ENCODE measurements around the gene SCAI.
"Not testable (repeated sequence)": the region's sequence is repeated elsewhere in the genome, so short reads cannot be mapped to it uniquely, and the experiment has no call there.

SCAI gene

DNA sequence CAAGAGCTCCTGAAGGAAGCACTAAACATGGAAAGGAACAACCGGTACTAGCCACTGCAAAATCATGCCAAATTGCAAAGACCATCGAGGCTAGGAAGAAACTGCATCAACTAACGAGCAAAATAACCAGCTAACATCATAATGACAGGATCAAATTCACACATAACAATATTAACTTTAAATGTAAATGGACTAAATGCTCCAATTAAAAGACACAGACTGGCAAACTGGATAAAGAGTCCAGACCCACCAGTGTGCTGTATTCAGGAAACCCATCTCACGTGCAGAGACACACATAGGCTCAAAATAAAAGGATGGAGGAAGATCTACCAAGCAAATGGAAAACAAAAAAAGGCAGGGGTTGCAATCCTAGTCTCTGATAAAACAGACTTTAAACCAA, 131.3 kb downstream of the SCAI start:
- not testable (repeated sequence) for DNase-seq

DNA sequence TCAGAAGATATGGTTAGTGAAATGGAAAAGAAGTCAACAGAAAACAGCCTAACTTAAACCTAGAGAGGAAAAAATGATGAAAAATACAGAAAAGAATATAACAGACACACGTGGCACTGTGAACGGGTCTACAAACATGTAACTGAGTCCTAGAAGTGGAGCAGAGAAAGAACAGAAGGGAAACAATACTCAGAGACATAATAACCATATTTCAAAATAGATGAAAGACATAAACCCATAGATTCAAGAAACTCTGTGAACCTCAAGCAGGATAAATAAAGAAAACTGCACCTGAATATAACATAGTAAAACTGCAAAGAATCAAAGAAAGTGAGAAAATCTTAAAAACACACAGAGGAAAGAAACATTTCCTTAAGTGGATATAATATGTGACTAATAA, 134.7 kb downstream of the SCAI start:
- no peak for DNase-seq

DNA sequence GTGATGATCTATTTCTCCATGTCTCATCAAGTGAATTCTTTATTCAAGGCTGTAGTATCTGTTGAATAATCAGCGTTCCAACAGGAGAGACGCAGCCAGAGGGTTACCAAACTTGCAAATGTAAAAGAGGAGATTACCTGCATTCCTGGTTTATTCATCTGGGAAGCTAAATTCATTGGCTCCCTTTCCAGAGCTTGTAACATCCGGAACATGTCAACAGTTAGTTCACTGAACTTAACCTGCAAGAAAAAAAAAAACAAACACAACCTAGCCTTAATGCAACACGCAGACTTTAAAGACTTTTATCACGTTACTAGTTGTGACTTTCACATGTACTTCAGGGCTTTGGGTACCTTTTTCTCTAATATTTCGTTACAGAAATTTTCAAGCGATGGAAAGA, 140.0 kb downstream of the SCAI start:
- DNase-seq, result no peak

DNA sequence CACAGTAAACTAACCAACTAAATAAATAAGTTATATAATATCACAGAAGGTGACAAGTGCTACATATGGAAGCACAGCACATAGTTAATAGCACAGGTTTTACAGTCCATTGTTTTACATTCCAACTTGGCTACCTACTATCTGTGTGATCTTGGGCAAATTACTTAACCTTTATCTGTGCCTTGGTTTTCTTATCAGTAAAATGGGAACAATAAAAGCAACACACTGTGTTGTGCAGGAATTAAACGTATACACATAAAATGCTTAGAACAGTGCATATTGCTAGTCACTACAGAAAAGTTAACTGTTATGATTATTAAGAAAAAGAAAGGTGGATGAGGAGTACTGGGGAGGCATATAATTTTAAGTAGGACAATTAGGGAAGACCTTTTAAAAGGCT, 159.6 kb downstream of the SCAI start:
- DNase-seq, result no peak

DNA sequence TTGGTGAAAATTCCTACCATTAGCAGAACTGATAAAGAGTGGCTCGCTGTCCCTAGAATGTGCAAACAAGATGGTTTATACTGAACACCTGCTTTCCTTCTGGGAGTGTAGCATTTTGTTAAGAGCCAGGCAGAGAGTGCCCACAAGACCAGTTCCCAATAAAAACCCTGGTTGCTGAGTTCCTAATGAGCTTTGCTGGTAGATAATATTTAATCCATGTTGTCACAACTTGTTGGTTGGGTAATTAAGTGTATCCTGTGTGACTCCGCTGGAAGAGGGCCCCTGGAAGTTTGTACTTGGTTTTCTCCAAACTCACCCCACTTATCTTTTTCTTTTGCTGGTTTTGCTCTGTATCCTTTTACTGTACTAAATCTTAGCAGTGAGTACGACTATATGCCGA, 162.9 kb downstream of the SCAI start:
- no peak for DNase-seq

DNA sequence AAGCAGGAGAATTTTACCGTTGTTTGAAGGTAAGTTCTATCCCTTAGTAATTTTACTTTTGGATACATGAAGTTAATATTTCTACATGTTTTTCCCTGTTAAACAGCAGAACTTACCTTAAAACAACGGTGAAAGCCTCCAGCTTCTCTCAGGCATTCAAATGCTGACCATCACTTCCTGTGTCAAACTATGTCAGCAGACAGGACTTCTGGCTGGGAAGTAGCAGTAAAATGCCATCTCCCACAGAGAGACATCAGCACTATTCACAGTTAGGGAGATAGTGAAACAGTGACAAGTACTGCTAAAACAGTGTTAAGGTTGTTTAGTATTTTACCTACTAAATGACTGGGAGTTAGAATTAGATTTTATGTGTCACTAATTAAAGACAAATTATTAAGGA, 168.2 kb downstream of the SCAI start:
- DNase-seq, result no peak

DNA sequence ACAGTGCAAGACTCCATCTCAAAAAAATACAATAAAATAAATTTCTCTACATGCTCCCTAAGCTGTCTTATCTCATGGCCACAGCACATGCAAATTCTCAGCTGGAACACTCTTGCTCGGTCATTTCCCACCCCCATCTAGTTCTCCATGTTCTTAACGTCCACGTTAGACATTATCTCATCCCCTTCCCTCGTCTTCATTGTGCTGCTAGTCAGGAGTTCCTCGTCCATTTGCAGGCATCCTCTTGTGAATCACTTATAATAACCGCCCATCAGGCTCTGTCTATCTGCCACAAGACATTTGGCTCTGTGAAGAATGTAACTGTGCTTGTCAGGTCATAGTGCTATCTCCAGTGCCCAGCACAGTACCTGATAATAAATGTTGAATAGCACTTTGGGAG, 169.5 kb downstream of the SCAI start:
- DNase-seq, result no peak

DNA sequence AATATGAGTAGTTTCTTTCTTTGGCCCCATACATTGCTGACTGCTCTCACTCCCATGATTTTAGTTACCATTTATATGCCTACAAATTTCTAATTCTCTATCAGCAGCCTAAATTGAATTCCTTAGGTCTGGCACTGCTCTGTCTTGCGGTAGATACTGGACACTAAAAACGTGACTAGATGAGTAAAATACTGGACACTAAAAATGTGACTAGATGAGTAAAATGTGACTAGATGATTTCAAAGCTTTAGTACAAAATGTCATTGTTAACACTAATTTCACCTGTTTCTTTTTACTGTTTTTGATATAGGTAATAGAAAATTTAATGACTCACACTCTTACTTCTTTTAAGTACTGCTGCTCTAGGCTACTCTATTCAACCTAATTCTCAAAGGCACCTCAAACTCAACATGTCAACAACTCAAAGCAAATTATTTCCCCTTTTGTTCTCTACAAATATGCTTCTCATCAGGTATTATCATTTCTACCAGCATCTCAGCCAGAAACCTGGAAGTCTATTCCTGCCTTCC, 171.0 kb downstream of the SCAI start:
- DNase-seq, result no peak

DNA sequence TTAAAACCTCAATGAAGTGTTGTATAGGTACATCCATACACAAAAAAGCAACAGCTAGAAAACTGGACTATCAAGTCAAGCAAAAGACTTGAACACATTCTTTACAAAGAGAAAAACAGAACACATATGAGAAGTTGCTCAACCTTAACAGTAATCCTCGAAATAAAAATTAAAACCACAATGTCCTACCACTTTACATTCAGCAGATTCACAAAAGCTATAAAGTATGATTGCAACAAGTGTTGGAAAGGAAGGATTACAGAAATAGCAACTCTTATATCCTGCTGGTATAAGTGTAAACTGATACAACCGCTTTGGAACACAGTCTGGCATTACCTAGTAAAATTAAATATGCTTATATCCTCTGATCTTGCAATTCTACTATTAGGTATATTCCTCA, 173.9 kb downstream of the SCAI start:
- DNase-seq, result no peak

DNA sequence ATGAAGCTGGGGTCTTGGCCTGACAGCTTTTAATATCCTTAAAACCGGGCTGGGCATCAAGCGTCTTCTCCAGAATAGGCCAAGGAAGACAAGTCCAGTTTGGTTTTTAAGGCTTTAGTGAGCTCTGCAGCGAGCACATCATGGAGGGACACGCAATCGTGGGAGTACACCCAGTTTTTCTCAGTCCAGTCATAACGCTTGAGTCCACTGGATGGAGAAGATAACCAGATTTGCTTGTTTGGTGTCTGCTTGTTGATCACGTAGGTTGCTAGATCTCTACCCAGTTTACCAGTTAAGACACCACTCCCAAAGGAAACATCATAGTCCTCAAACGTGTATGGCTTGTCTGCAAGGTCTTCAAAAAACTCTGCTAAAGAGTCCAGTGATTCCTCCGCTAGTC, 175.1 kb downstream of the SCAI start:
- no peak for DNase-seq

DNA sequence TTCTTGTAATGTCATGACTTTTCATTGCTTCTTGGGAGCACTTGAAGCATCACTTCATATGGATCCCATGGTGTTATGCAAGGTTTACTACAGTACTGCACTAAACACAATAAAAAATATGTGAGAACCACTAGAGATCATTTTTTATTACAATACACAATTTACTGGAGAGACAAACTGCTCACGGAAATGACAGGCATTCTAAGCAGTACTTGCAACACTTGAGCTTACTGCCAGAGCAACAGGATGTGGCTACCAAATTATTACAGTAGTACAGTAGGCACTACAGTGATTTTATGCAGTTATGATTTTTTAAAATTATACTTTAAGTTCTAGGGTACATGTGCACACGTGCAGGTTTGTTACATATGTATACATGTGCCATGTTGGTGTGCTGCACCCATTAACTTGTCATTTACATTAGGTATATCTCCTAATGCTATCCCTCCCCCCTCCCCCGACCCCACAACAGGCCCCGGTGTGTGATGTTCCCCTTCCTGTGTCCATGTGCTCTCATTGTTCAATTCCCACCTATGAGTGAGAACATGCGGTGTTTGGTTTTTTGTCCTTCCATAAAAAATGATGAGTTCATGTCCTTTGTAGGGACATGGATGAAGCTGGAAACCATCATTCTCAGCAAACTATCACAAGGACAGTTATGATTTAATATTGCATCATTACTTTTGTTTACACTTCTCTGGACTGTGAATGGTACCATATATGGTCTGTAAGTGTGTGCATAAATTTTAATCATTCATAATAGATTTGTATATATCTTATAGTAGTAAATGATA, 177.4 kb downstream of the SCAI start:
- not testable (repeated sequence) for DNase-seq

DNA sequence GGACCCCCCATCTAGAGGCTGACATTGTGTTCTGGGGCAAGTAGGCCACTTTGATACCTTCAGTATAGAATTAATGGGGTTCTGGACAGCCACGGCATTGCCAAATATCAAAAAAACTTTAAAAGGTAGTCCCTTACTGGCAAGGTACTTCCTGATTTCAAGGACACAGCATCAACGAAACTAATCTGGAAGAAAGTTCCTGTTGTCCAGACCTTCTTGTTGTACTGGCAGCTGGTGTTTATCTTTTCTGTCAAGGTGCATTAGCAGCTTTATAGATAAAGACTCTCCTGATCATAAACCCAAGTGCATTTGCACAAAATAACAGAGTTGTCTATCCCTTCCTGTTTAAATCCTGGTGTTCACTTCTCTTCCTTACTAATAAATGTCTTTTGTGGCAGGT, 178.7 kb downstream of the SCAI start:
- no peak for DNase-seq

DNA sequence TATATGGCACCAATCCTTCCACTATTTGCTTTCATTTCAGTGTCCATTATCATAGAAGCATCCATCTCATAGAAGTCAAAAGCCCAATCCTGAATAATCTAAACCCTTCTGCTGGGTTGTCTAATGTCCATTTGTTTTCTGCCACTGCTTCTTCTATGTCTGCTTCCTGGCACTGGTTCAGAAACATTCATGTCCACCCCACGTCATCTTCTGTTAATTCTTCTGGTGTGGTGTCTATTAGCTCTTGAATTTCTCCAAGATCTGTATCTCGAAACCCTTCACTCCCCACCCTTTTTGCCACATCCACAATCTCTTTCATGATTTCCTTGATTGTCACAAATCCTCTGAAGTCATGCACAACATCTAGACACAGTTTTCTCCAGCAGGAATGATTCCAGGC, 179.3 kb downstream of the SCAI start:
- no peak for DNase-seq

DNA sequence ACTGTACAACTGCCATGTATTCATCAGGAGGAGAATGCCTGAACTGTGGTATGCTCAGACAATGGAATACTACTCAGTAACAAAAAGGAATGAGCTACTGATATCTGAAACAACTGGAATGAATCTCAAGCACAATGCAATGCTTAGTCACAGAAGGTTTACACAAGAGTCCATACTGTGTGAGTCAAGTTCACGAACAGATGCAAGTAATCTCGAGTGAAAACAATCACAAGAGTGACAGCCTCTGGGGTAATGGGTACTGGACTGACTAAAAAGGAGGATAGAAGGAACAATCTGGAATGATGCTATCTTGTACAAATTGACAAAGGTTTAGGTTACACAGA, 182.9 kb downstream of the SCAI start:
- DNase-seq, result no peak

DNA sequence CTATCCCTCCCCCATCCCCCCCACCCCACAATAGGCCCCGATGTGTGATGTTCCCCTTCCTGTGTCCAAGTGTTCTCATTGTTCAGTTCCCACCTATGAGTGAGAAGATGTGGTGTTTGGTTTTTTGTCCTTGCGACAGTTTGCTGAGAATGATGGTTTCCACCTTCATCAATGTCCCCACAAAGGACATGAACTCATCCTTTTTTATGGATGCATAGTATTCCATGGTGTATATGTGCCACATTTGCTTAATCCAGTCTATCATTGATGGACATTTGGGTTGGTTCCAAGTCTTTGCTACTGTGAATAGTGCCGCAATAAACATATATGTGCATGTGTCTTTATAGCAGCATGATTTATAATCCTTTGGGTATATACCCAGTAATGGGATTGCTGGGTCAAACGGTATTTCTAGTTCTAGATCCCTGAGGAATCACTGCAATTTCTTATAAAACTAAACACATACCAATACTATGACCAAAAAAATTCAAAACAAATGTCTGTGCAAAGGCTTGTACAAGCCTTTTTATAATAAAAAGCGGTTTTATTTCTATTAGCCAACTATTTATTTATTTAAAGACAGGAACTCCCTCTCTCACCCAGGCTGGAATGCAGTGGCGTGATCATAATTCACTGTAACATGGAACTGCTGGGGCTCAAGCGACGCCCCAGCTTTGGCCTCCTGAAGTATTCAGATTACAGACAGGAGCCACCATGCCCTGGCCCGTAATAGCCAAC, 183.5 kb downstream of the SCAI start:
- DNase-seq, result not testable (repeated sequence)

DNA sequence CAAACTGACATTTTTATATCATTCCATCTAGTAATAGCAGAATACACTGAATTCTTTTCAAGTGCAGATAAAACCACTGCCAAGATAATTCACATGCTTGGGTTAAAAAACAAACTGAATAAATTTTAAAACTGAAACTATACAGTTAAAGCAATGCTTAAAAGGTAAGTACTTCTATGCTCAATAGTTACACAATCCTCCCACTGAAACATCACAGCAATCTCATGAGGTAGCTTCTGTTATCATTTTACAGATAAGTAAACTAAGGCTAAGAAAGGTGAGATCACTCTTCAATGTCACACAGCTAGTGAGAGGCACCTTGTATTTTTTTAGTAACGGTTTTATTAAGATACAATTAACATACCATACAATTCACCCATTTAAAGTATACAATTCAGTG, 189.1 kb downstream of the SCAI start:
- no peak for DNase-seq

DNA sequence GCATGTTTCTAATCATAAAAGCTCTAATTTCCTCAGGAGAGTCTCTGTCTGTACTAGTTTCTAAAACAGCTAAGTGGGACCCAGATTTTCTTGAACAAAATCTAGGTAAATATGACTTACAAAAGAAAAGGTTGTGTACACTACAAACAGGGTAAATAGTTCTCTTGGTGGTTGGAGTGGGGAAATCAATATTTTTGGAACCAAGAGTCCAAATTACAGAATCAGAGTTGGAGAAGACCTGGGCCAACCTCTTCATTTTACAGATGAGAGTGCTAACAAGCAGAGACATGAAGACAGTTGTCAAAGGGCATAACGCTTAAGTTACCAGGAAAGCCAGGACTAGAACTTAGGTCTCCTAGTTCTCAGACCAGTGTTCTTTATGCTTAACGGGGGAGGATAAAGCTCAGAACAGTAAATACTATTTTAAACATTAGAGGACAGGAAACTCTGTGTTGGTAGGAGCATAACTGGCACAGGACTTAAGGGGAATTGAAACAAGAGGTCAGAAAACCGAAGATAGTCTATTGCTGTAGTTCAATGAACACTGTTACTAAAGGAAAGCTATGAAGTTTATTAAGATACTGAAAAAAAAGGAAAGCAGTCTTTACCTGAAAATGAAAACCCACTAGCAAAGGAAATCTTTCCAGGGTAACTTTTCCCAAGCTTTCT, 193.1 kb downstream of the SCAI start:
- no peak for DNase-seq

DNA sequence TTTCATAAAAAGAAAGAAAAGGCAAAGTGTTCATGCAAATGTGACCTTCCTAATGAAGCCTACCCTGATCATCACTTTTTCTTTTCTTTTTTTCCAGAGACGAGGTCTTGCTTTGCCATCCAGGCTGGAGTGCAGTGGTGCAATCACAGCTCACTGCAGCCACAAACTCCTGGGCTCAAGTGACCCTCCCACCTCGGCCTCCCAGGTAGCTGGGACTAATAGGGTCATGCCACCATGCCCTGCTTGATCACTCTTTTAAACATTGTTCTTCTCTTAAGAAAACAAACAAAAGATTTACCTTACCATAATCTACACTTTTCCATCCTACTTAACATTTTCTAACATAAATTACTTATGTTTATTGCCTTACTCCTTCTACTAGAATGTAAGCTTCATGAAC, 193.9 kb downstream of the SCAI start:
- no peak for DNase-seq

DNA sequence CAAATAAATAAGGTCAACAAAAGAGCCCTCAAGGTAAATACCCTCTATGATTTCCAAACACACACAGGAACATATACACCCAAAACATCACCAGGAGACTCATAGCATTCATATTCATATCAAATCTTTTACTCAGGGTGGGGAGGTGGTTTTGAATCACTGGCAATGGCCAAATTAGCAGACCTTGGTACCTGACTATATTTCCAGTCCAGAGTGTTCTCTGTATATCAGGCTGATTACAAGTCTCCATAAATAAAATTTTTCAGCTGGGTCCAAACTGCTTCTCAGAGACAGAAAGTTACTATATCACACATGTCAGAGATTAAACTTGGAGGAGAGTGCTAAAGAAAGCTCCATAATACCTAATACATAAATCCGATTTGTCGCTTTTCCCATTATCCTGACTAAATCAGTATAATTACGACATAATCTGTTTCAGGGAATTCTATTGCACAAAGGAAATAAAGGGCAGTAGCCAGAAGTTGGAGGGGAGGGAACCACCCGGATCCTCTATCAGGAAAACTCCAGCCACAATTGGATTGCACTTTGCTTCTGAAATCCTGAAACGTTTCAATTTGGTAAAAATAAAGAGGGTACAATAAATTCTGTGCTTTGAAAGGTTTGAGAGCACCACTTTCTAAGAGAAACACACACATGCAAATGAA, 195.5 kb downstream of the SCAI start:
- no peak for DNase-seq

DNA sequence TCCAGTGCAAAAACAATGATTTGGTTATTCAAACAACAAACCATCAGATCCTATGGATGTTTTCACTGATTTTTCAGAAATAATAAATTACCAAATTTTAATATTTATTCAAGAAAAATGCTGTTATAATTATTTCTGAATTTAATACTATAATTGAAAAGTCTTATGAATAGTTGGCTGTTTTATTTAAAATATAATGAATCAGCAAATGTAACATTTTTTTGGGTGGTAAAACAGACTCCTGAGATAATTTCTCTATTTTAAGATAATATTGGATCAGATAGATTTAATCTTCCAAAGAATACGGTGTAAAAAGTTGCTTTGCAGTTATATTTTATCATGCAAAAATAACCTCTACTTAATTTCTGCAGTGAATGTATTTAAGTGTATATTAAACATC, 197.2 kb downstream of the SCAI start:
- no peak for DNase-seq

DNA sequence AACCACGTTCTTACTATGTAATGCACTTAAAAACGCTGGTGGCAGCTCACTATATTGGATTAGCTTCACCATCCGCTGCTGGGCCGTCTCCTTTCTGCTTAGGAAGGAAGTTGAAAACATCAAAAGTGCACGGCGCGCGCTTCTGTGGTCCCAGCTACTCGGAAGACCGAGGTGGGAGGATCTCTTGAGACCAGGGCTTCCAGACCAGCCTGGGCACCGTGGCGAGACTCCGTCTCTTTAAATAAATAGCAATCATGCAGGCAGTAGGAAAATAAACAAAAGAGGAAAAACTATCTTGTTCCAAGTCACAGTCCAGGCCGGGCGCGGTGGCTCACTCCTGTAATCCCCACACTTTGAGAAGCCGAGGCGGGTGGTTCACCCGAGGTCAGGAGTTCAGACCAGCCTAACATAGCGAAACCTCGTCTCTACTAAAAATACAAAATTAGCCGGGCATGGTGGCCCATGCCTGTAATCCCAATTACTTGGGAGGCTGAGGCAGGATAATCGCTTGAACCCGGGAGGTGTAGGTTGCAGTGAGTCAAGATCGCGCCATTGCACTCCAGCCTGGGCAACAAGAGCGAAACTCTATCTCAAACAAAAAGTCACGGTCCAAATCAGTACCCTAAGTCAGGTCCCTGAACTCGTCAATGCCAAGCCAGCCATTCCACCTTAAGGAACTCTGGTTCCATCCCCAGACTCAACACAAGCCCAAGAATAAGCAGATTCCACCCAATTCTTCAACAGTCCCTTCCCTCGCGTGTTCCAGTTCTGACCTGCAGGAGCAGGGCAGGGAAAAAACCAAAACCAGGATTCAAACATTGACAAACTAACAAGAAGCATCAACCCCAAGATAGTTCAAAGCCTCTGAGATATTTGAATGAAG, 201.4 kb downstream of the SCAI start:
- DNase-seq, result no peak

Measured in NCI-H526 treated with DMSO at 0.1 percent for 48 hours (cell line).